Activated T-cell treated with anti-CD3 and anti-CD28 coated beads, Interleukin-2, amount 50 U/mL, for 1 hour (primary cell): Measurements from ENCODE around the gene ANP32D.
"Not testable (repeated sequence)": the region's sequence is repeated elsewhere in the genome, so short reads cannot be mapped to it uniquely, and the experiment has no call there.

Experiments
- DNase-seq: peaks from one replicate; pipeline ENCODE4 v3.0.0-alpha.2; 2020

Gene ANP32D

DNA sequence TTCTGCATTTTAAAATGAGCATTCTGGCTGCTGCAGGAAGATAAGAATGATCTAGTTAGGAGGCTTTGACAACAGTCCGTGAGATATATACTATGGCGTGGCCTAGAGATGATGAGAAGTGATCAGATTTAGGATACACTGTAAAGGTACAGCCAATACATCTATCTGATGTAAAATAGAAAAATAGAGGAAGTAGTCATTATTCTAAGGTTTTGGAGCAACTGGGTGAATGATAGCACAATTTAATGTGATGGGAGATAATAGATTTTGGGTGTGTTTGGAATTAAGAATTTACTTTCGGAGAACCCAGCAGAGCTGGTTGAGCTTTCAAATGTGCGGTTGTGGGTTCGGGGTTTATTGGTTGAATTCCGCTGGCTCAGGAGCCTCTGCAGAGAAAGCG, at the start of gene ANP32D:
Gene ANP32D (plus strand): TSS at position 301 of the 400 bp plus-strand sequence. CDS start 106 bp downstream, outside the sequence.
- no peak for DNase-seq

DNA sequence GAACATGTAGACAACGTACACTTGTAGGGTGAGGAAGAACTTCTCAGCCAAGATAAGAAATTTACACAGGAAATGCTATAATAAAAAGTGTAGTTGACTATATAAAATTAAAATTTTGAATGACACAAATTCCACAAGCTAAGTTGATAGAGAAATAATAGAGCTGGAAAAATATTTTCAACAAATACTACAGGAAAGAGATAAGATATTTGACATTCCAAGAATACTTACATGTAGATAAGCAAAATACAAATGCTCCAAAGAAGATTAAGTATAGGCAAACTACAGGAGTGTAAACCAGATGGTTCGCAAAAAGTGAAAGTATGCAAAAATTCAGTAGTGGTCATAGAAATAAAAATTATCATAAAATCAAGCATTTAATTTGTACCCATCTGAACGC, 49.2 kb upstream of the ANP32D start:
- no peak for DNase-seq

DNA sequence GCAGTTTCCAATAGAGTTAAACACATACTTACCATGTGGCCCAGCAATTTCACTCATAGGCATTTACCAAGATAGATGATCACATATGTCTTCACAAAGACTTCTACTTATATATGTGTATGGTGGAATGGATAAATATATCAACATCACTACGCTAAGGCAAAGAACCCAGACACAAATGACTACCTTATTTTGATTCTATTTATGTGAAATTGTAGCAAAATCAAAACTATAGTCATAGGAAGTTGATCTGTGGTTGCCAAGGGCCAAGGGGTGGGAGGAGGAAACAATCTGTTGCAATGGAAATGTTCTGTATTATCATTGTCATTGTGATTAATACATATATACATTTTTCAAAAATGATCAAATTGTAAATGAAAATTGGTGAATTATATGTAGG, 47.7 kb upstream of the ANP32D start:
- DNase-seq = no peak

DNA sequence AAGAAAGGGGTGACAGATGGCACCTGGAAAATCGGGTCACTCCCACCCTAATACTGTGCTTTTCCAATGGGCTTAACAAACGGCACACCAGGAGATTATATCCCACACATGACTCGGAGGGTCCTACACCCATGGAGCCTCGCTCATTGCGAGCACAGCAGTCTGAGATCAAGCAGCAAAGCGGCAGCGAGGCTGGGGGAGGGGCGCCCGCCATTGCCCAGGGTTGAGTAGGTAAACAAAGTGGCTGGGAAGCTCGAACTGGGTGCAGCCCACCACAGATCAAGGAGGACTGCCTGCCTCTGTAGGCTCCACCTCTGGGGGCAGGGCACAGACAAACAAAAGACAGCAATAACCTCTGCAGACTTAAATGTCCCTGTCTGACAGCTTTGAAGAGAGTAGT, 38.3 kb upstream of the ANP32D start:
- DNase-seq = not testable (repeated sequence)

DNA sequence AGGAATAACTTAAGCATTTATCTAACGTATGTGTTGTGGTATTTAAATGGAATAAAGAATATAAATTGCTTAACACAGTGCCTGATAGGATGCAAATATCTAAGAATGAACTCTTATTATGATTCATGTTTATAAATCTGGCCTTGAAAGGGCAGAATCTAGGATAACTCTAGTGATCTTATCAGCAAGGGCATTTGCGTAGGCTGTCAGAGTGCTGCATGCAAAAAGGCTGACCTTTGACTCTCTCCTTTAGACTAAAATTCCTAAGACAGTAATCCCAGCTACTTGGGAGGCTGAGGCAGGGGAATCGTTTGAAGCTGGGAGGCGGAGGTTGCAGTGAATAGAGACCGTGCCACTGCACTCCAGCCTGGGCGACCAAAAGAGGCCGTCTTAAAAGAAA, 31.3 kb upstream of the ANP32D start:
- DNase-seq = no peak

DNA sequence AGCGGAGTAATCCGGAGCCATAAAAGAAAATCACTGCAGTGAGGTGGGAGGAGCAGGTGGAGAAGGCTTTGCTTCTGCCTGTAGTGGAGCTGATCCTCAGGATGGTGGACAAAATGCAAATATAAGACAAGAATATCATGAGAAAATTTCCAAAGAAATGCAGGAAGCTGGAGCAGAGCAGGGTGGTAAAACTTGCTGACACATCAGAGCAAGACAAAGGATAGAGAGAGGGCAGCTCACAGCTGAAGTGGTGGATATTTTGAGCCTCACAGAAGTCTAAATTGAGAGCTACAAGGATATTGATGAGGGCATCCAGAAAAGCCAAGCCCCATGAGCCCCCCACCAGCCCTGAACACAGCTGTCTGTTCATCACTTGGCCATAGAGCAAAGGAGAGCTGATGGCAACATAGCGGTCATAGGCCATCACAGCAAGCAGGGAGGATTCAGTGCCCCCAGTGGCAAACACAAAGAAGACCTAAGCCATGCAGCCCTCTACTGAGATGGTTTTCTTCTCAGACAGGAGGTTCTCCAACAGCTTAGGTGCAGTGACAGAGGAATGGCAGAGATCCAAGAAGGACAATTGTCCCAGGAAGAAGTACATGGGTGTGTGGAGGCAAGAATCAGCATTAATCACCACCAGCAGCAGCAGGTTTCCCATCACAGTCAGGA, 30.0 kb upstream of the ANP32D start:
- DNase-seq = no peak

DNA sequence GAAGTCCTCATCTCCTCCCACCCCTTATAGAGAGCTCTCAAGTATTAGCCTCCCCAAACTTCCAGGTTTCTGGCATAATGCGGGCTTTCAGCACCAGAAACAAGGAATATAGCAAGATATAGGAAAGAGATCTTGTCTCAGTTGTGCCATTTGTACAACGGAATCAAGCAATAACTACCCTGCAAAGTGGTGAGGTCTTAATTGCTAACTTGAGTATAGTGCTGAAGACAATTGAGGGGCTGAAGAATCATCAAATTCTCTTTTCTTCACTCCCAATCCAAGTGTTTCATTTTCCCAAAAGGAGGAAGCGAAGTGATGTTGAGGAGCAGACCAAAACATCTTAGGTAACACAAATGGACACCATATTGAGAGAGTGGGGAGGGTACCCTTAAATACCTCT, 26.8 kb upstream of the ANP32D start:
- DNase-seq = no peak

DNA sequence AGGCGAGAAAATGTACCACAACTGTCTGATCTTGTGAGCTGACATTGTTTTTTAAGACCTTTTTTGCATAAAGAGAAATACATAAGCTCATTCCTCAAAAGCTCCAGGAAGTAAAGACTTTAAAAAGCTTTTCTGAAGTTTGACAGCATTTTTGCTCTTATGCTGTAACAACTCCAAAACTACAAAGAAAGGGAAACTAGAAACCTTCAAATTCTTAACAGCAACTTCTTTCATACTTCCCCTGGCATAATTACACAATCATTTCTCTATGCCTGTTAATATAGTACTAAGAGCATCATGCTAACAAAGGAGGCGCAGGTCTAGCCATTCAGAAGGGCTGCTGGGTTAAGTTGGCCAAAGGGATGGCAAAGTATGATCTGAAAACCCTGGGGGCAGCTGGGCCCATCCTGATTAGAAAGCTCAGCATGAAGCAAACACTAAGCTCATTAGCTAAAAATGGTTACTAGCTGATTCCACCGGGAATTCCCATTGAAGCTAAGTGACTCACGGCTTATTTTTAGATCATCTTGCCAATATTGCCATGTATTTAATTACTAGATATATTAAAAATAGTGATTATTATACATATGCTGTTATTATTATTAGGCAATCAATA, 26.1 kb upstream of the ANP32D start:
- no peak for DNase-seq

DNA sequence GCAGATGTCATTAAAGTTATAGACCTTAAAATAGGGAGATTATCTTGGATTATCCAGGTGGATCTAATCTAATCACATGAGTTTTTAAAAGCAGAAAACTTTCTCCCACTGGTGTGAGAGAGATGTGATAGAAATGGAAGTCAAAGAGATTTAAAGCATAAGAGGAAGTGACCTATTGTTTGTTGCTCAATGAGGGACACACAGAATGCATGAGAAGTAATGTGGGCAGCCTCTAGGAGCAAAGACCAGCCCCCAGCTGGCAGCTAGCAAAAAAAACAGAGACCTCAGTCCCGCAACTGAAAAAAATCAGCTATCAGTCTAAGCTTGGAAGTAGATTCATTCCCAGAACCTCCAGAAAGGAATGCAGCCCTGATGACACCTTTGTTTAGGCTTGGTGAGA, 24.6 kb upstream of the ANP32D start:
- DNase-seq = no peak

DNA sequence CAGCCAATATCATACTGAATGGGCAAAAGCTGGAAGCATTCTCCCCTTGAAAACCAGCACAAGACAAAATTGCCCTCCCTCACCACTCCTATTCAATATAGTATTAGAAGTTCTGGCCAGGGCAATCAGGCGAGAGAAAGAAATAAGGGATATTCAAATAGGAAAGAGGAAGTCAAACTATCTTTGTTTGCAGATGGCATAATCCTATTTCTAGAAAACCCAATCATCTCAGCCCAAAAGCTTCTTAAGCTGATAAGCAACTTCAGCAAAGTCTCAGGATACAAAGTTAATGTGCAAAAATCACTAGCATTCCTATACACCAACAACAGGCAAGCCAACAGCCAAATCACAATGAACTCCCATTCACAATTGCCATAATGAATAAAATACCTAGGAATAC, 21.0 kb upstream of the ANP32D start:
- no peak for DNase-seq

DNA sequence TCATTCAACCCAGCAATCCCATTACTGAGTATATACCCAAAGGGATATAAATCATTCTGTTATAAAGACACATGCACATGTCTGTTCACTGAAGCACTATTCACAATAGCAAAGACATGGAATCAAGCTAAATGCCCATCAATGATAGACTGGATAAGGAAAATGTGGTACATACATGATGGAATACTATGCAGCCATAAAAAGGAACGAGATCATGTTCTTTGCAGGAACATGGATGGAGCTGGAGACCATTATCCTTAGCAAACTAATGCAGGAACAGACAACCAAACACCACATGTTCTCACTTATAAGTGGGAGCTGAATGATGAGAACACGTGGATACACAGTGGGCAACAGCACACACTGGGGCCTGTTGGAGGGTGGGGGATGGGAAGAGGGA, 19.4 kb upstream of the ANP32D start:
- DNase-seq = not testable (repeated sequence)

DNA sequence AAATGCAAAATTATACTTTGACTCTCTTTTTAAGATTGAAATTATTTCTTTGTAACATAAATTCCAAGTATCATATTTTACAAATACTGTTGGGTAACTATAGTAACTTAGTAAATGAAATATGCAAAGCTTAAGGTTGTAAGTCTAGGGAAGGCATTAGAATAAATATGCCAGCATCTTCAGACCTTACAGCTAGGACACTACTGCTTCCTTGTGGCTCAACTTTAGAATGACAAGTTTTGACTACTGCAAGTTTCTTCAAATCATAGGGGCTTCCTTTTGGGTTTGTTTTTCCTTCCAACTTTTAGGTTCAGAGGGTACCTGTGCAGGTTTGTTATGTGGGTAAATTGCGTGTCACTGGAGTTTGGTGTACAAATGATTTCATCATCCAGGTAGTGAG, 17.7 kb upstream of the ANP32D start:
- DNase-seq = no peak

DNA sequence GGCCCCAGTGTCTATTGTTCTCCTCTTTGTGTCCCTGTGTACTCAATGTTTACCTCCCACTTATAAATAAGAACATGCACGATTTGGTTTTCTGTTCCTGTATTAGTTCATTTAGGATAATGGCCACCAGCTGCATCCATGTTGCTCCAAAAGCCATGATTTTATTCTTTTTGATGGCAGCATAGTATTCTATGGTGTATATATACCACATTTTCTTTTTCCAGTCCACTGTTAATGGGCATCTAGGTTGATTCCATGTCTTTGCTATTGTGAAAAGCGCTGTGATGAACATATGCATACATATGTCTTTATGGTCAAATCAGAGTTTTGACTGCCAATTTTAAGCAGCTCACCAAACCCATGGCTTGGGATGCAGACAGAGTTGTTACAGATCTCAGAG, 17.2 kb upstream of the ANP32D start:
- DNase-seq = no peak

DNA sequence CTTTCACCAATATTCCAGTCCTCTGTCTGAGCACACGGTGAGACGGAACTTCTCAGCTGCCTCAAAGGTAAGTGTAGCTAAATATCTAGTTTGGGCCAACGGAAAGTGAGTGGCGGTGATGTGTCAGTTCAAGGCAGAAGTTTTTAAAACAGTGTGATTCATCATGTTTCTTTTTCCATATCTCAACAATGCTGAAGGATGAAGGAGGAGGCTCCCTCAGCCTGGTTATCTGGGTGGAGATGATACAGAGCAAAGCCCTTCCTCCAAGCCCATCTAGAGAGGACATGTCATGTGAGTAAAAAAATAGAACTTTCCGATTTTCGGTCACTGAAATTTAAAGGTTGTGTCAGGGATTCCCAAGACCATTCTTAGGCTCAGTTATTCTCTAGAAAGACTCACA, 13.1 kb upstream of the ANP32D start:
- no peak for DNase-seq

DNA sequence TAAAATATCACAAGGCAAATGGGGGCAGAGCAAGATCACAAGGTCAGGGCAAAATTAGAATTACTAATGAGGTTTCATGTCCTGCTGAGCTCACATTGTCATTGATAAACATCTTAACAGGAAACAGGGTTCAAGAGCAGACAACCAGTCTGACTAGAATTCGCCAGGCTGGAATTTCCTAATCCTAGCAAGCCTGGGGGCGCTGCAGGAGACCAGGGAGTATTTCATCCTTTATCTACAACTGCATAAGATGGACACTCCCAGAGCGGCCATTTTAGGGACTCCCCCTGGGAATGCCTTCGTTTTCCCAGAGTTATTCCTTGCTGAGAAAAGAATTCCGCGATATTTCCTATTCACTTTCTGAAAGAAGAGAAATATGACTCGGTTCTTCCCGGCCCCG, 3.3 kb upstream of the ANP32D start:
- DNase-seq = not testable (repeated sequence)

DNA sequence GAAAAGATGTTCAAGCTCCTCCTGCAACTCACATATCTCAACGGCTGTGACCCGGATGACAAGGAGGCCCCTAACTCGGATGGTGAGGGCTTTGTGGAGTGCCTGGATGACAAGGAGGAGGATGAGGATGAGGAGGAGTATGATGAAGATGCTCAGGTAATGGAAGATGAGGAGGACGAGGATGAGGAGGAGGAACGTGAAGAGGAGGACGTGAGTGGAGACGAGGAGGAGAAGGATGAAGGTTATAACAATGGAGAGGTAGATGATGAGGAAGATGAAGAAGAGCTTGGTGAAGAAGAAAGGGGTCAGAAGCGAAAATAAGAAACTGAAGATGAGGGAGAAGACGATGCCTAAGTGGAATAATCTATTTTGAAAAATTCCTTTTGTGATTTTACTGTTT, 702 bp downstream of the ANP32D start:
- DNase-seq = no peak

DNA sequence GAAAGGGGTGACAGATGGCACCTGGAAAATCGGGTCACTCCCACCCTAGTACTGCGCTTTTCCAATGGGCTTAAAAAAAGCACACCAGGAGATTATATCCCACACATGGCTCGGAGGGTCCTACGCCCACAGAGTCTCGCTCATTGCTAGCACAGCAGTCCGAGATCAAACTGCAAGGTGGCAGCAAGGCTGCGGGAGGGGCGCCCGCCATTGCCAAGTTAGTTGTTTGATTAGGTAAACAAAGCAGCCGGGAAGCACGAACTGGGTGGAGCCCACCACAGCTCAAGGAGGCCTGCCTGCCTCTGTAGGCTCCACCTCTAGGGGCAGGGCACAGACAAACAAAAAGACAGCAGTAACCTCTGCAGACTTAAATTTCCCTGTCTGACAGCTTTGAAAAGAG, 2.1 kb downstream of the ANP32D start:
- not testable (repeated sequence) for DNase-seq

DNA sequence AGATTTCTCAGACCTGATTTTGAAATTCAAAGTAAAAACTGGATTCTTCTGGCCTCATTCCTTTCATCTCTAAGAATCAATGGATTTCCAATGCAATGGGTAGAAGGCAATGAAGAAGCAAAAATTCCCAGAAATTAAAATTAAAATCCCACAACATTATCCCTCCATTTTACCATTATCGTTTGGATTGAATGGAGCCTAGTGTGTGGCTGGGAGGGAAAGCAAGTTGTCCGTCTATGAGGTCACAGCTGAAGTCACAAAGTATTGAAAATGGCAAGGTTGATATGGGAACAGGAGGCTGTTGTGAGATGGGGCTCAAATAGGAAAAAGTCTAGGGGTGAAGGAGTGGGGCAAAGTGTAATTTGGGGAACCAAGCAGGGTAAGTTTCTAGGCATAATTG, 9.8 kb downstream of the ANP32D start, which contains the start of gene C12orf54:
Gene C12orf54 (plus strand): TSS at position 301 of the 400 bp plus-strand sequence. CDS start 799 bp downstream, outside the sequence.
- DNase-seq = no peak

DNA sequence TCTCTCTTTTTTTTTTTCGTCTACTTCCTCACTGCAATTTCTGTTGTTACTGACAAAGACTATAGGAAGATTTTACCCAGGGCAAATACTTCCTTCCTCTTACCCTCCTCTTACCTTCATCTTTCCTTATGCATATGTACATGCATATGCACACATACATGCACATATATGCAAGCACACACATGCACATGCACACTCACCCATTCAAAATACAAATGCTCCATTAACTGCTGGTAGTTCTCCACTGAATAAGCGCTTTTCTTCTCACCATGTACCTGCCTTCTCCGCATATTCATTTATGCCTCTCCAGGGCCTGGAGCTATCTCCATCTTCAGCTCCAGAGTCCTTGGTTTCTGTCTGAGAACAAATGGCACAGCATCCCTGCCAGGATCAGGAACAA, 10.6 kb downstream of the ANP32D start:
- DNase-seq = no peak

DNA sequence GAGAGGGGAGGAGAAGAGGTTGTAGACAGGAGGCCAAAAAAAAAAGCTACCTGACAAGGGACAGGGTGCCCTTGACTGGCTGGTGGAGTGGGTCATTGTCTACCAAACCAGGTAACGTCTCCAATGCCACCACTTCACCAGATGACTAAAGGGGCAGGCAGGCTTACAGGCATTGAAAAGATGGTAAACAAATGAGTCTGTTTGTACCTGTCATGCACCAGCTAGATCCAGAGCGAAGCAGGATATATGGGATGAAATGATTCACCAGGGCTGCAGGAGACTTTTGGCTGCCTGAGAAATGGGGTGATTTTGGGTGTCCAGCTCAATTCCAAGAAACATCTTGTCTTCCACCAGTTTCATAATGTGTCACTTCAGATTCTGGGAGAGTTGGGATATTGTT, 13.9 kb downstream of the ANP32D start:
- DNase-seq = no peak

DNA sequence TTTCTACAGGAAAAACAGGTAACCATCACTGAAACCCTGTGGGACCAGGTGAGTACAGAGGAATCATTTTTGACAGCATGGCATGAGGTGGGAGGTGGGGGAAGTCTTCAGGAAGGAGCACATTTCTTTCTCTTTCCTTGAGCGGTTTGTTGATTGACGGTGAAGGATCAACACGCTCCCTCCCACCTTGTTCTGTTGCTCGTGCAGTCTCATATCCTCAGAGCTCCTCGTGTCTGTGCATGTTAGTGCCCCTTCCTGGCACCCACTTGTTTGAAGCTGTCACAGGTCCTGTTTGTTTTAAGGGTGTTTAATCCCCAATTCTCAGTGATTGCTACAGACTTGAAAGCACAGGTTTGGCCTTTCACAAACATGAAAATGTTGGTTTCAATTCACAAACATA, 14.3 kb downstream of the ANP32D start:
- DNase-seq = no peak

DNA sequence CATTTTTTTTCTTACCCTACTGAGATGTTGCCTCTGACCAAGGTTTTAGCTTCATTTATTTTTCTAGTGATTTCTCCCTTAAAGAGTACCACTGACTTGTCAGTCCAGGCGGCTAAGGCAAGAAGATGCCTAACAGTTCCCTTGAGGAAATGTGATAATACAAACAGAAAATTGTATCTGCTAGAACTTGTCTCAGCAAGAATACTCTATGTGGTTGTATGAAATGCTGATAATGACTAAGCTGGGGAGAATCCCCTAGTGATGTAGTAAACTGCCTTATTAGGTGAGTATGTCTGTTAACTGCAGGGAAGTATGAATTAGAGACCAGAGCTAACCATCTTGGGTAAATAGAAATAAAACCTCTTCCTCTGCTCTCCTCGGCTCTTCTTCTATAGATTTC, 16.7 kb downstream of the ANP32D start:
- DNase-seq = no peak

DNA sequence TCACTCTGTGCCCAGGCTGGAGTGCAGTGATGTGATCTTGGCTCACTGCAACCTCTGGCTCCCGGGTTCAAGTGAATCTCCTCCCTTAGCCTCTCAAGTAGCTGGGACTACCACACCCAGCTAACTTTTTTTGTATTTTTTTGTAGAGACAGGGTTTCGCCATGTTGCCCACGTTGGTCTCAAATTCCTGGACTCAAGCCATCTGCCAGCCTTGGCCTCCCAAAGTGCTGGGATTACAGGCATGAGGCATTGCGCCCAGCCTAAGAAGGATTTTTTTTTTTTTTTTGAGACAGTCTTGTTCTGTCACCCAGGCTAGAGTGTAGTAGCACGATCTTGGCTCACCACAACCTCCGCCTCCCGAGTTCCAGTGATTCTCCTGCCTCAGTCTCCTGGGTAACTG, 17.1 kb downstream of the ANP32D start:
- not testable (repeated sequence) for DNase-seq

DNA sequence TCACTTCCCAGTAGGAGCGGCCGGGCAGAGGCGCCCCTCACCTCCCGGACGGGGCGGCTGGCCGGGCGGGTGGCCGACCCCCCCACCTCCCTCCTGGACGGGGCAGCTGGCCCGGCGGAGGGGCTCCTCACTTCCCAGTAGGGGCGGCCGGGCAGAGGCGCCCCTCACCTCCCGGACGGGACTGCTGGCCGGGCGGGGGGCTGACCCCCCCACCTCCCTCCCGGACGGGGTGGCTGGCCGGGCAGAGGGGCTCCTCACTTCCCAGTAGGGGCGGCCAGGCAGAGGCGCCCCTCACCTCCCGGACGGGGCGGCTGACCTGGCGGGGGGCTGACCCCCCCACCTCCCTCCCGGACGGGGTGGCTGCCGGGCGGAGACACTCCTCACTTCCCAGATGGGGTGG, 27.9 kb downstream of the ANP32D start:
- not testable (repeated sequence) for DNase-seq

DNA sequence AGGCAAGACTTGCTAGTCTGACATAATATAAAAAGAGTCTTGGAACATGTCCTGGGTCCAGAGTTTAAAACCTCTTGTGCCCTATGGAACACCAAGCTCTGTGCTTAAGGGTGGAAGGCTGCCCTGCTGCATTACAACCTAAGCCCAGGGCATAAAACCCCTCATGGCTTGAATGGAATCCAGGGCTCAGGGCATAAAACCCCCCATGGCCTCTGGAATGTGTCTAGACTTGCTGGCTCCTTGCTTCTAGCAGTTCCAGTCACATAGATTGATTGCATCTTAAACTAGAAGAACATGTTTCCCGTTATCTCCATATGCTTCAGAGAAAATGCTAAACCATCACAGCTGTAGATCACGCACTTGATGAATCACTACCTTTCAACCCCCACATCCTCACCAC, 34.5 kb downstream of the ANP32D start:
- not testable (repeated sequence) for DNase-seq
